SK-N-SH (cell line): Measurements from ENCODE around the gene CDC14B. TPM values are rescaled to one million over a fixed set of nuclear protein-coding genes. Genes with fewer than 3 reads are reported as not detected.

ENCODE experiments used
- CTCF ChIA-PET: fragments of 300-600, 350-600 bp; formaldehyde crosslinking; extraction: SDS; loops from one replicate; lab custom pipeline; 2021; lab: Yijun Ruan, JAX
- POLR2A ChIA-PET: fragments of 350-600 bp; sonication (Branson Sonifier 250); formaldehyde crosslinking; extraction: SDS; loops from one replicate; lab custom pipeline; 2020; ENCODE audit warnings: antibody characterized with exemption, inconsistent platforms; lab: Yijun Ruan, JAX
- DNase-seq: peaks from one replicate; pipeline ENCODE4 v3.0.0; 2012
- H2AFZ ChIP-seq: fragments of 200-600 bp; sonication (generic); 2 replicates; pipeline ENCODE4 v1.8.1; 2016; ENCODE audit warnings: antibody characterized with exemption, mild to moderate bottlenecking, low read depth
- H3F3A ChIP-seq: fragments of 200-600 bp; sonication (generic); replicated peaks from 2 replicates; pipeline ENCODE3; 2016; ENCODE audit warnings: antibody characterized with exemption, mild to moderate bottlenecking; ENCODE audit not compliant: insufficient read depth
- H3K27ac ChIP-seq, 2 experiments: fragments of 200-500 bp in 1 of 2; fragments of 200-600 bp in 1 of 2; sonication (Bioruptor generic) in 1 of 2; sonication (generic), shearing (Covaris generic) in 1 of 2; 2 replicates each; pipeline versions ENCODE4 v1.5.1 to v1.6.1; 2014 to 2016; ENCODE audit warnings: low read depth in 2 of 2, inconsistent platforms in 1 of 2, low read length in 1 of 2, mild to moderate bottlenecking in 1 of 2, mixed read lengths in 1 of 2
- H3K27me3 ChIP-seq: fragments of 200-600 bp; sonication (generic), shearing (Covaris generic); 2 replicates; pipeline ENCODE4 v1.6.1; 2016; ENCODE audit warnings: mixed run types; ENCODE audit not compliant: insufficient read depth
- H3K36me3 ChIP-seq, 2 experiments: fragments of 200-500 bp in 1 of 2; fragments of 200-600 bp in 1 of 2; sonication (Bioruptor generic) in 1 of 2; sonication (generic) in 1 of 2; replicated peaks in 1 of 2; 2 replicates each; pipeline versions ENCODE3 to v1.5.1; 2014 to 2016; ENCODE audit warnings: low read length in 1 of 2, mild to moderate bottlenecking in 1 of 2; ENCODE audit not compliant: insufficient read depth in 2 of 2, control insufficient read depth in 1 of 2
- H3K4me1 ChIP-seq, 2 experiments: fragments of 200-500 bp in 1 of 2; fragments of 200-600 bp in 1 of 2; sonication (Bioruptor generic) in 1 of 2; sonication (generic), shearing (Covaris generic) in 1 of 2; 2 replicates each; pipeline versions ENCODE4 v1.5.1 to v1.6.1; 2014 to 2016; ENCODE audit warnings: low read depth in 1 of 2, low read length in 1 of 2, mixed run types in 1 of 2; ENCODE audit not compliant: insufficient read depth in 2 of 2, control insufficient read depth in 1 of 2
- H3K4me2 ChIP-seq: fragments of 200-600 bp; sonication (generic), shearing (Covaris generic); 2 replicates; pipeline ENCODE4 v1.6.1; 2017; ENCODE audit warnings: mixed run types
- H3K4me3 ChIP-seq, 2 experiments: fragments of 200-500 bp in 1 of 2; fragments of 200-600 bp in 1 of 2; sonication (Bioruptor generic) in 1 of 2; sonication (generic), shearing (Covaris generic) in 1 of 2; 2 replicates each; pipeline versions ENCODE4 v1.5.1 to v1.8.1; 2014 to 2016; ENCODE audit warnings: low read depth in 2 of 2, inconsistent platforms in 1 of 2, low read length in 1 of 2, mild to moderate bottlenecking in 1 of 2, mixed read lengths in 1 of 2, moderate library complexity in 1 of 2
- H3K79me2 ChIP-seq: fragments of 200-600 bp; sonication (generic); 2 replicates; pipeline ENCODE4 v1.8.1; 2017; ENCODE audit warnings: mild to moderate bottlenecking; ENCODE audit not compliant: insufficient read depth
- H3K9ac ChIP-seq: fragments of 200-600 bp; sonication (generic); 2 replicates; pipeline ENCODE4 v1.6.1; 2017; ENCODE audit warnings: mixed run types
- H3K9me2 ChIP-seq: fragments of 200-600 bp; sonication (generic); 2 replicates; pipeline ENCODE4 v1.6.1; 2017; ENCODE audit warnings: mixed run types
- H3K9me3 ChIP-seq: fragments of 200-600 bp; sonication (generic); 2 replicates; pipeline ENCODE4 v1.6.1; 2017; ENCODE audit warnings: mixed run types, mild to moderate bottlenecking, moderate library complexity
- H4K20me1 ChIP-seq: fragments of 200-600 bp; sonication (generic); 2 replicates; pipeline ENCODE4 v1.6.1; 2017; ENCODE audit warnings: mild to moderate bottlenecking, mixed run types; ENCODE audit not compliant: insufficient read depth
- CTCF ChIP-seq: fragments of 200-600 bp; sonication (generic); IDR thresholded peaks from 2 replicates; pipeline ENCODE4 v1.6.1; 2017; ENCODE audit warnings: antibody characterized with exemption, mild to moderate bottlenecking, moderate library complexity
- EP300 ChIP-seq, 2 experiments: IDR thresholded peaks; 2 replicates each; pipeline versions ENCODE4 v1.4.0 to v1.6.1; 2012; ENCODE audit warnings: borderline replicate concordance in 1 of 2, low read depth in 1 of 2, low read length in 1 of 2
- EZH2phosphoT487 ChIP-seq: fragments of 200-600 bp; sonication (generic); IDR thresholded peaks from 2 replicates; pipeline ENCODE4 v1.6.1; 2017; ENCODE audit warnings: low read depth, mixed run types, mild to moderate bottlenecking, antibody characterized with exemption, moderate library complexity, borderline replicate concordance
- FOXM1 ChIP-seq: IDR thresholded peaks from 2 replicates; pipeline ENCODE4 v1.4.0; 2012; ENCODE audit warnings: low read depth, mild to moderate bottlenecking
- GABPA ChIP-seq: IDR thresholded peaks from 2 replicates; pipeline ENCODE4 v1.4.0; 2012; ENCODE audit warnings: low read depth, mild to moderate bottlenecking
- IRF3 ChIP-seq: fragments of 150-350 bp; IDR thresholded peaks from 2 replicates; pipeline ENCODE4 v1.6.1; 2016; ENCODE audit warnings: mild to moderate bottlenecking, low read depth, low read length
- MAX ChIP-seq: IDR thresholded peaks from 2 replicates; pipeline ENCODE4 v1.4.0; 2012; ENCODE audit warnings: low read depth
- MEF2A ChIP-seq: IDR thresholded peaks from 2 replicates; pipeline ENCODE4 v1.4.0; 2012; ENCODE audit warnings: low read depth, borderline replicate concordance
- MXI1 ChIP-seq: IDR thresholded peaks from 2 replicates; pipeline ENCODE4 v1.6.1; 2012; ENCODE audit warnings: mild to moderate bottlenecking, low read depth, low read length, improper control_type of control experiment
- NFIC ChIP-seq: IDR thresholded peaks from 2 replicates; pipeline ENCODE4 v1.4.0; 2012; ENCODE audit warnings: borderline replicate concordance
- POLR2AphosphoS5 ChIP-seq: IDR thresholded peaks from 2 replicates; pipeline ENCODE4 v1.6.1; 2012; ENCODE audit warnings: low read depth, low read length
- RAD21 ChIP-seq: IDR thresholded peaks from 2 replicates; pipeline ENCODE4 v1.6.1; 2012; ENCODE audit warnings: mild to moderate bottlenecking, low read length
- SMC3 ChIP-seq: IDR thresholded peaks from 2 replicates; pipeline ENCODE4 v1.6.1; 2012; ENCODE audit warnings: low read depth, low read length, improper control_type of control experiment
- TAF1 ChIP-seq: IDR thresholded peaks from 2 replicates; pipeline ENCODE4 v1.6.1; 2012; ENCODE audit warnings: low read depth, mild to moderate bottlenecking, low read length, moderate library complexity, borderline replicate concordance
- TCF12 ChIP-seq: IDR thresholded peaks from 2 replicates; pipeline ENCODE4 v1.4.0; 2012
- TEAD4 ChIP-seq: IDR thresholded peaks from 2 replicates; pipeline ENCODE4 v1.4.0; 2012; ENCODE audit warnings: mild to moderate bottlenecking, borderline replicate concordance; ENCODE audit not compliant: insufficient read depth
- USF1 ChIP-seq: IDR thresholded peaks from 2 replicates; pipeline ENCODE4 v1.4.0; 2012; ENCODE audit warnings: low read depth, borderline replicate concordance
- USF2 ChIP-seq: fragments of 150-350 bp; IDR thresholded peaks from 2 replicates; pipeline ENCODE4 v1.6.1; 2017; ENCODE audit warnings: antibody characterized with exemption, low read length, low read depth, borderline replicate concordance
- YY1 ChIP-seq: IDR thresholded peaks from 2 replicates; pipeline ENCODE4 v1.4.0; 2012; ENCODE audit warnings: low read depth, mild to moderate bottlenecking
- WGBS: methylation state at CpG from one replicate; pipeline ENCODE4 v1.1.6; 2017; ENCODE audit warnings: low lambda C conversion rate; 5-methylcytosine and 5-hydroxymethylcytosine counted together
- polyA plus RNA-seq, 3 experiments: library from polyadenylated mRNA; depleted of rRNA; stranded (reverse); fragments of >200 nt; gene quantifications; 2 replicates each; pipeline ENCODE4 v1.2.3, GENCODE V29; 2012

Gene CDC14B
- polyA plus RNA-seq, 1 of the 3 experiments (the other 2 are of a cell fraction), result 10.1 TPM

GRCh38 chr9:96513622-96514021 is 106.0 kb downstream of the CDC14B start:
- ChIA-PET CTCF (no interaction called here), POLR2A (no interaction called here)
- H3K9ac ChIP-seq, result no peak overlapping the region

GRCh38 chr9:96512240-96512639 is 107.4 kb downstream of the CDC14B start:
- no peaks in the 10 kb centered on the region for H3K9me3 ChIP-seq
- H3K79me2 ChIP-seq, result no peaks in the 10 kb centered on the region
- ChIA-PET CTCF (no interaction called here), POLR2A (no interaction called here)
- no peaks in the 10 kb centered on the region for H3K9me2 ChIP-seq
- no peaks in the 10 kb centered on the region for H3K27me3 ChIP-seq
- peaks cover 8% of the 10 kb centered on the region for H3F3A ChIP-seq
- peaks cover 2 to 4% of the 10 kb centered on the region in 2 experiments for H3K36me3 ChIP-seq
- DNase-seq, result no peak
- no peak overlapping the region for H3K9ac ChIP-seq
- 88% methylated on average over 3 of the region's 3 CpGs for WGBS
- no peak overlapping the region for H2AFZ ChIP-seq
- no peak overlapping the region for H3K4me2 ChIP-seq
- H3K27ac ChIP-seq, result no peak overlapping the region
- H3K4me3 ChIP-seq, result no peak overlapping the region
- no peaks in the 10 kb centered on the region for H4K20me1 ChIP-seq
- H3K4me1 ChIP-seq, result peaks cover 8 to 22% of the 10 kb centered on the region in 2 experiments; a peak in 2 of 4 replicates
- TF ChIP-seq MAX, result no peak
- TF ChIP-seq MXI1, result no peak
- no peak for TF ChIP-seq USF2
- no peak for TF ChIP-seq RAD21
- no peak for TF ChIP-seq GABPA
- no peak for TF ChIP-seq MEF2A
- TF ChIP-seq USF1, result no peak
- TF ChIP-seq EP300 (IDR thresholded peaks at IDR 0.05; ENCODE audit: borderline replicate concordance in 1 of 2, low read depth in 1 of 2, low read length in 1 of 2), result no peak
- TF ChIP-seq IRF3, result no peak
- no peak for TF ChIP-seq YY1

More at GRCh38 chr9:96513622-96514021, 106.0 kb downstream of the CDC14B start:
- Histone ChIP-seq H4K20me1 (no peaks in the 10 kb centered on the region), H3K27me3 (no peaks in the 10 kb centered on the region), H3F3A (peaks cover 8% of the 10 kb centered on the region), H2AFZ (no peak overlapping the region), H3K9me2 (no peaks in the 10 kb centered on the region), H3K9me3 (no peaks in the 10 kb centered on the region), H3K36me3 (peaks cover 2 to 4% of the 10 kb centered on the region in 2 experiments), H3K27ac (peak overlapping the region; percentile 28 to 59; a peak in 3 of 4 replicates), H3K4me2 (no peak overlapping the region), H3K79me2 (no peaks in the 10 kb centered on the region), H3K4me3 (no peak overlapping the region), H3K4me1 (peaks cover 5 to 22% of the 10 kb centered on the region in 2 experiments; a peak in 2 of 4 replicates)
- DNase-seq, result no peak
- TF ChIP-seq EZH2phosphoT487, result no peak
- no peak for TF ChIP-seq NFIC
- no peak for TF ChIP-seq POLR2AphosphoS5
- no peak for TF ChIP-seq USF1
- no peak for TF ChIP-seq TEAD4
- TF ChIP-seq TCF12, result no peak
- no peak for TF ChIP-seq MXI1
- no peak for TF ChIP-seq FOXM1
- TF ChIP-seq CTCF, result no peak
- no peak for TF ChIP-seq TAF1
- no peak for TF ChIP-seq SMC3
- 94% methylated on average over 3 of the region's 5 CpGs for WGBS
